Stimulated activated CD8-positive, alpha-beta memory T cell treated with anti-CD3 and anti-CD28 coated beads, Interleukin-7, amount 100 ng/mL, for 4 hours (primary cell): ENCODE data around the gene GRK6.

Experiments used
- DNase-seq, 2 donors: peaks; one replicate each; pipeline ENCODE4 v3.0.0-alpha.2; 2020; ENCODE audit warnings: low read depth in 2 of 2

Gene GRK6

DNA sequence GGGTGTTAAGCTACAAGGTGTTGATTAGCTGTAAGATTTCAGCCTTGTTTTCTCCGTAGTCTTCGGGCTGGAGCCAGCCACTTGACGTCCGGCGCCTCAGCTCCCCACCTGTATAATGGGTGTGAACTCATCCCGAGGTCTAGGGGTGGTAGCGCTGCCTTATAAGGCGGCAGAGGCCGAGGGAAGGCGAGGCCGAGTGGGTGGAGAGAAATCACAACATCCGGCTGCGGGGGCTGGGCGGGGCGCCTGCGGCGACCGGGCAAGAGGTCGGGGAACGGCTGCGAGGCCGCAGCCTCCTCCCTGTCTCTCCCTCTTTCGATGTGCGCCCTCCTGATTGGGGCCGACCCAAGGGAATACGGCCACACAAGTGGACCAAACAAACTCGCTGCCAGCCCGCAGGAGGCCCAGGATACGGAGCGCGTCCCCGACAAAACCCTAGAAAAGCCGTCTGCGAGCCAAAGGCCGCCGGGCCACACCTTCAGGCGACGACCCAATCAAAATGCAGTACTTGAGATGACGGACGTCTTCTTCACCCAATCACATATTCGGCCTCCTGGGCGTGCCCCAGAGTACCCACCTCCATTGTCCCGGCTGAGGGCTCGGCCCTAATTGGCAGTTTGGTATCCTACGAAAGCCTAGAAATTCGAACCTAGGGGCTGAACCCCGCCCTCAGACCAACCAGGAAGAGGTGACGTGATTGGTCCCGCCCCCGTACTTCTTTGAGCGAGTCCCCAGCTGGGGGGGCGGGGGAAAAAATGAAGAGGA, 493 bp upstream of the GRK6 start:
- peak; percentile 99 to 100 for DNase-seq

DNA sequence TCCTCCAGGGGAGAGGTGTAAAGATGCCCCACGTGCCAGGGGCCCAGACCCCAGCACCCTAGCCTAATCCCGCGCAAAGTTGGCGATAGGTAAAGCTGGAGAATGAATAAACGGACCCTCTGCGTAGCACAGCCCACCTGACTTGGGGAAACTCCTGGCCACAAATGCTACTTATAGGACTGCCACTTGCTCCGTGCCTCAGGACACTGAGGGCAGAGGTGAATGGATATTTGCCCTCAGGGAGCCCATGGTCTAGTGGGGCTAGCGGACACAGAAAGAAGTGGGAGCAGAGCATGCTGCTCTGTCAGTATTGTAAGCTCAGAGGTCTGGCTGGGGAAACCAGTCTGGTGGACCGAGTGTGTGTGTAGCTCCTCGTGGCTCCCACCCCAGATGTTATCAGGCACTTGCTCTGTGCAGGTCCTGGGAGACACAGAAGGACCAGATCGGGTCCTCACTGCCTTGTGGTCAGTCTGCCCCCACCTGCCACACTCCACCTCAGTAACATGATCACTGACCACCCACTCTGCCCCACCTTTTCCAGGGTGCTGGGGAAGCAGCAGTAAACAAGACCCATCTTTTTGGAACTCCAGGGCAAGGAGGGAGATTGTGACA, 841 bp downstream of the GRK6 start:
- DNase-seq = no peak

DNA sequence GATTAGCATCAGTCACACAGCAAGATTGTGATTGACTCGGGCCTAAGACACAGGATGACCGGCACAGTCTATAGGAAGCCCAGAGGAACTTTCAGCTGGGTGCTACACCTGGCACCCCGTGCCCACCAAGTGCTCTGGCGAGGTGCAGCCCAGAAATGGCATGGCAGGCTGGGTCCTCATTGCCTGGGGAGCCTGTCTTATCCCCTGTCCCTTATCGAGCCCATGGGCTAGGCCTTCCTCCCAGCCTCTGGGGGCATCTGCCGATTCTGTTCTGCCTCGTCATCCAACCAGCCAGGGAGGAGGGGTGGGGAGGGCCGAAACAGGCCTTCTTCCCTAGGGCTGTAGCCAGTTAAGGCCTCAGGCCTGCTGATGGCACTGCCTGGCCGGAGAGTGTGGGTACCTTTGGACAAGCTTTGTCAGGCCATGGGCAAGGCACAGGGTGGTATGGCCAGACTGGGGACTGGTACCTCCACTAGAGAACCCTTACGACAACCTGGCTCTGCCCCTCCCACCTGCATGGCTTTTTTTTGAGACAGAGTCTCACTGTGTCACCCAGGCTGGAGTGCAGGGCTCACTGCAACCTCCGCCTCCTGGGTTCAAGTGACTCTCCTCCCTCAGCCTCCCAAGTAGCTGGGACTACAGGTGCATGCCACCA, 1.6 kb downstream of the GRK6 start:
- DNase-seq = no peak

DNA sequence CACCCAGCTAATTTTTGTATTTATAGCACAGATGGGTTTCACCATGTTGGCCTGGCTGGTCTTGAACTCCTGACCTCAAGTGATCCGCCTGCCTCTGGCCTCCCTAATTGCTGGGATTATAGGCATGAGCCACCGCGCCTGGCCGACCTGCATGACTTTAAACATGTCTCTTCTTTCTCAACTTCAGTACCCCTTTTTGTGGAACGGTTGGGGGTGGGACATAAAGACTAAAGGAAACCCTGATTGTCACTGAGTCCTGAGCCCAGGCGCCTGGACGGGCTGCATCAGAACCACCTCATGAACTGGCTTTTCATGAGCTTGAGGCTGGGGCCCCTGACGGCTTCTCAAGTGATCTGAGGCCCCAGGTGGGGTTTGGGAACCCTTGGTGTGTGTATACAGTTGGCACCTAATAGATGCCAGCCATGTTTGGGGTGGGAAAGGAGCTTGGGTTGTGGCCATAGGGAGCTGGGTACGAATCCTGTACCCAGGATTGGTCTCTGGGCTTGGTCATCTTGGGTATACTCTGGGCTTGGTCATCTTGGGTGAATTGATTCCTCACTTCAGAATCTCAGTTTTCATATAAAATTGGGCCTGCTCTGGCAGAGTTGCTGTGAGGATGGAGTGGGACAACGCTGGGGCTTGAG, 2.2 kb downstream of the GRK6 start:
- DNase-seq = no peak

DNA sequence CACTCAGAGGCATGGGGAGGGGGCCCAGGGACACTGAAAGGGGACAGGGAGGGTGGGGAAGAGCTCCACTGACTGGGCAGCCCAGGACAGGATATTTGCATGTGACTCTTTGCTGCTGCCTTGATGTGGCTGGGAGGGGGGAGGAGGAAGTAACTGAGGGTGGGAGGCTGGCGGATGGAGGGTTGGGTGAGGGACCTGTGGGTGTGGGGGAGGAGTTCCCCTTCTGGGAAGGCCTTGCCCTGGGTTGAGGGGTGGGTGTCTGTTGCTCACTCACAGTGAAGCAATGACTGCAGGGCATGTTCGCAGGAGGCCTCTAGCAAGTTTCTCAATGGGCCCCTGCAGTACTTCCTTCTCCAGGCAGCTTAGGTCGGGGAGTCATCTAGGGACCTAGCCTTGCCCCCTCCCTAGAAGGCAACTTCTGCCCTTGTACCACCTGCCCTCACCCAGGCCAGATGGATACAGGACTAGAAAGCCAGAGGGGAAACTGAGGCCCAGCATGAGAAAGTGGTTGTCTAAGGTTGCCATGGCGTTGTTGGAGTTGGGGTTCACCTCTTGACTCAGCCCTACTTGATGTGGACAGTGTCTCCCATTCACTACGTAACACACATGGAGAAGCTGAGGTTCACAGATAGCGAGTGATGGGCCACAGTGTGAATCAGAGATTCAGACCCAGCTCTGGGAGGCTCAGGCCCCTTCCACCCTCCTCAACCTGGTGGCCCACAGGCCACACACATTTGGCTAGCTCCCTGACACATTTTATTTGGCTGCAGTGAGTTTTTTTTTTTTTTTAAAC, 3.0 kb downstream of the GRK6 start:
- peak; percentile 88 to 89 for DNase-seq

DNA sequence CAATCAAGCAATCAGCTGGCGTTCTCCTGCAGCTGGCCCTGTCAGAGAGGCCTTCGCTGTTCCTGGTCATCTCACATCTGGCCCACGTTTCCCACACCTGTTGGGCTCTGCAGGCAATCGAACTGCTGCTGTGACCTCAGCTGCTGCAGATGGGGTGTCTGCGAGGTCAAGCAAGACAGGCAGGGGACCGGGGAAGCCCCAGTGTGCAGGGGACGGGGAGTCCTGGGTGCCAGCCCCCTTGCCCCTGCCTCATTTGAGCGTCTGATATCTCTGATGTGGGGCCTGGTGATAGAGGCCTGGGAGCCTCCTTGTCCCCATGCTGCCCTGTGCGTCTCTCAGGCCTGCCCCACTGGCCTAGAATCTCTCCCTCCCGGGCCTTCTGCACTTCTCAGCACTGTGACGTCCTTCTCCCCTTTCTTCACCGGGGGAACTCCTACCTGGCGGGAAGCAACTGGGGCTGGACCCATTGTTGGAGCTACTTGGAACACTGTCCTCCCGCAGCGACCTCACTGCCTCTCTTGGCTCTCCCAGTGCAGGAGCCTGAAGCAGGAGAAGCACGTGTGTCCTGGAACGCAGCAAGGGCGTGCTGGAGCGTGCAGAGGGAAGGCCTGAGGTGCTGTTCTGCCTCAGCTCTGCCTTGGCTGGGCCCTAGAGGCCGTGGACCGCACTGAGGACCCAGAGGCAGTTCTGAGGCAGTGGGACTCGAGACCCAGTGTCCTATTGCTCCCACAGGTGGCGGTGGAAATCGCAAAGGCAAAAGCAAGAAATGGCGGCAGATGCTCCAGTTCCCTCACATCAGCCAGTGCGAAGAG, 3.9 kb downstream of the GRK6 start:
- no peak for DNase-seq

DNA sequence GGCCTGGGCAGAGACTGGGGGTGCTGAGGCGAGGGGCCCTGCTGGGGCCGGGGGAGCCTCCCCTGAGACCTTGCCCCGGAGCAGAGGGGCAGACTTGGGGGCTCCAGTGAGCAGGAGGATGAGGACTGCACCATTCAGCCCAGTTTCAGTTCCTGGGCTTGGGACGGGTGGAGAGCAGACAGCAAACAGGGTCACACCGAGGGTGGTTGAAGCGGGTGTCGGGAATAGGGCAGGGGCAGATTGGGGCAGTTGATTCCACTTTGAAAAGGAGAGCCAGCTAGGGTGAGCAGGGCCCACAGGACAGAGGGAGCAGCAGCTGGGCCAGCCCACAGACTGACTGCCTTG, 4.5 kb downstream of the GRK6 start:
- DNase-seq = no peak

DNA sequence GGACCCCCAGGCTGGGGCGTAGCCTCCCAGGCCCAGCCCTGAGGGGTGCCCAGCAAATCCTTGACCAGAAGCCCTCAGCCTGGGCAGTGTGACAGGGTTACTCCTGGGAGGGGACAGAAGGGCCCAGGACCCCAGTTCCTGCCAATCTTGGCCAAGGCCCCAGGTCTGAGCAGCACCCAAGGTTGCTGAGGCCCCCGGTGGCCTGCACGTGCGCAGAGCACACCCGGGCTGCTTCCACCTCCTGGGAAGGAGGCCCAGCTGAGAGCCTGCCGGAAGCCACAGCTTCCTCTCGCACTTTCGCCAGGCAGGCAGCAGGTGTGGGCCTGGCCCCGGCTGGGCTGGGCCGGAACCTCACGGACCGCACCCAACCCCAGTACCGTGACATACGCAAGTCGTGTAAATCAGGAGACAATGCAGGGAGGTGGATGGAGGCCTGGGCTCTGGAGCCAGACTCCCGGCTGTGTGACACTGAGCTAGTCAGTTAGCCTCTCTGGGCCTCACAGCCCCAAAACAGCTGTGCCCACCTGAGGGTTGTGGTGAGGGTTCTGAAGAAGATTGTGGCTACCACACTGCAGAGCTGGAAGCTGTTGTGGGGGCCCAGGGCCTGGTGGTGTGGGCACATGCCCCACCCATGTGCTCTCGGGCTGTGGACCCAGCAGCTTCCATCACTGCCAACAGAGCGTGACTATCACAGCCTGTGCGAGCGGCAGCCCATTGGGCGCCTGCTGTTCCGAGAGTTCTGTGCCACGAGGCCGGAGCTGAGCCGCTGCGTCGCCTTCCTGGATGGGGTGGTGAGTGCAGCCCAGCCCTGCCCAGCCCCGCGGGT, 5.1 kb downstream of the GRK6 start:
- DNase-seq = peak; percentile 42 to 55

DNA sequence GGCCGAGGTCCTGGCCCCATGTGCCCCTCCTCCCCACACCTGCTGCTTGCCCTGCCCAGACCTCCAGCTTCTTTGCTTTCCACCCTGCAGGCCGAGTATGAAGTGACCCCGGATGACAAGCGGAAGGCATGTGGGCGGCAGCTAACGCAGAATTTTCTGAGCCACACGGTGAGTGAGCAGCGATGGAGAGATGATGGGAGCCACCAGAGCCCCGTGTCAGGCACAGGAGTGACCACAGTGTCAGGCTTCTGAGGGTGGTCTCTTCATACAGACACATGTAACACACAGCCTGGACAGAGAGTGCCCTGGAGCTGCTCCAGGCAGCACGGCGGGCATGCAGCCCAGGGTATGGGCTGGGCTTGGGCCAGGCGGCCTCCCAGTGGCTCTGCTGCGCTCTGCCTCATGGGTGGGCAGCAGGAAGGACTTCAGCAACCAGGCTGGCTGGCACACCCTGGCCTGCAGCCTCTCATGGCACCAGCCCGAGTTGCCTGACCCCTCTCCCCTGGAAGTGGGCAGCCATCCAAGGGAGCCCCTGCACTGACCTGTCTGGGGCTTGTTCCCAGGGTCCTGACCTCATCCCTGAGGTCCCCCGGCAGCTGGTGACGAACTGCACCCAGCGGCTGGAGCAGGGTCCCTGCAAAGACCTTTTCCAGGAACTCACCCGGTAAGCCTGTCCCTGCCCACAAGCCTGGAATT, 5.8 kb downstream of the GRK6 start:
- no peak for DNase-seq

DNA sequence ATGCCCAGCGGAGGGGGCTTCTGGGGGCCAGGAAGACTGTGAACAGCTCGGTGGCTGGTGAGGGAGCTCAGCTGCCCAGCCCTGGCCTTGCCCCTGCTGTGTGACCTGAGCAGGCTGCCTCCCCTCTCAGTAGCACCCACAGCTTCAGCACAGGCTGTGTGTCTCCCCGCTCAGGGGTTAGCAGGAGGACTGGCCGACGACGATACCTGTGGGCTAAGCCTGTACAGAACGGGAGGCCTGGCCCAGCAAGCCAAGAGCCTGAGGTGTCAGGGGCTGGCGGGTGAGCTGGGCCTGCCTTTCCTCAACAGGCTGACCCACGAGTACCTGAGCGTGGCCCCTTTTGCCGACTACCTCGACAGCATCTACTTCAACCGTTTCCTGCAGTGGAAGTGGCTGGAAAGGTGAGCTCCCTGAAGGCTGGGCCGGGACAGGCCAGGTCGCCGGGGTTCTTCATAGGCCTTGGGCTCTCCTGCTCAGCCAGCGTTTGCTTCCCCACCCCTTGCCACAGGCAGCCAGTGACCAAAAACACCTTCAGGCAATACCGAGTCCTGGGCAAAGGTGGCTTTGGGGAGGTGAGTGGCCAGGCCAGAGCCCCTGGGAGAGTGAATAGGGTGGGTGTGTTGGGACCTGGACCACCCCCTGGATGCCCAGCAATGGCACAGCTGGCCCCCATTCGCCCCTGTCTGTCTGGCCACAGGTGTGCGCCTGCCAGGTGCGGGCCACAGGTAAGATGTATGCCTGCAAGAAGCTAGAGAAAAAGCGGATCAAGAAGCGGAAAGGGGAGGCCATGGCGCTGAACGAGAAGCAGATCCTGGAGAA, 6.6 kb downstream of the GRK6 start:
- no peak for DNase-seq

DNA sequence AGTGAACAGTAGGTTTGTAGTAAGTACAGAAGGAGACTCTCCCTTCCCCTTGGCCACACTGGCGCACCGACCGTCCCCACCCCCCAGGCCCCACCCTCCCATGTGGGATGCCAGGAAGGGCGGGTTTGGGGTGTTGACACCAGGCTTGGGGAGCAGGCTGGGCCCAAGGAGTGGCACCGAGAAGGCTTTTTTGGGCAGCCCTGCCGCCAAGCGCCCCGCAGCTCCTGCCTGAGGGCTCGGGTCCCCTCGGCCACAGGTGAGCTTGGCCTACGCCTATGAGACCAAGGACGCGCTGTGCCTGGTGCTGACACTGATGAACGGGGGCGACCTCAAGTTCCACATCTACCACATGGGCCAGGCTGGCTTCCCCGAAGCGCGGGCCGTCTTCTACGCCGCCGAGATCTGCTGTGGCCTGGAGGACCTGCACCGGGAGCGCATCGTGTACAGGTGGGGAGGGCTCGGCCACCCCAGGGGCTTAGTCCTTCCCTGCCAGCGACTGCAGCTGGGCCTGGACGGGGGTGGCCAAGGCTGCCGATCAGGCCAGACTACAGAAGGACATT, 7.3 kb downstream of the GRK6 start:
- DNase-seq = no peak

DNA sequence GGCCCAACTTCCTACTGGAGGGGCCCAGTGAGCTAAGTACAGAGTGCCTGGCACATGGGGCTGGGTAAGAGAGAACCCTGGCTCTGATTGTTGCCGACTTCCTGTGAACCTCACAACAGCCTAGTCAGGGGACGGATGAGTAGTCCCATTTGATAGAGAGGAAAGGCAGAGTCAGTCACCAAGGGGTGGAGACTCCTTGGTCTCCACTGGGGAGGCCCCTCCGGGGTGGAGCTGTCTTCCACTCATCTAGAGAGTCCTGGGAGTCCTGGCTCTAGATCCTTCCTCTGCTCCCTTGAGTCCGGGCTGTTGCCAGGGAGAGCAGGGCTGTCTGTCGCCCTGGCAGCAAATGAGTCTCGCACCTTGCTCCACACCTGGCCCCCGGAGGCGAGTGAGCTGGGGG, 8.0 kb downstream of the GRK6 start:
- peak in 1 of 2 donors; percentile 44 for DNase-seq

DNA sequence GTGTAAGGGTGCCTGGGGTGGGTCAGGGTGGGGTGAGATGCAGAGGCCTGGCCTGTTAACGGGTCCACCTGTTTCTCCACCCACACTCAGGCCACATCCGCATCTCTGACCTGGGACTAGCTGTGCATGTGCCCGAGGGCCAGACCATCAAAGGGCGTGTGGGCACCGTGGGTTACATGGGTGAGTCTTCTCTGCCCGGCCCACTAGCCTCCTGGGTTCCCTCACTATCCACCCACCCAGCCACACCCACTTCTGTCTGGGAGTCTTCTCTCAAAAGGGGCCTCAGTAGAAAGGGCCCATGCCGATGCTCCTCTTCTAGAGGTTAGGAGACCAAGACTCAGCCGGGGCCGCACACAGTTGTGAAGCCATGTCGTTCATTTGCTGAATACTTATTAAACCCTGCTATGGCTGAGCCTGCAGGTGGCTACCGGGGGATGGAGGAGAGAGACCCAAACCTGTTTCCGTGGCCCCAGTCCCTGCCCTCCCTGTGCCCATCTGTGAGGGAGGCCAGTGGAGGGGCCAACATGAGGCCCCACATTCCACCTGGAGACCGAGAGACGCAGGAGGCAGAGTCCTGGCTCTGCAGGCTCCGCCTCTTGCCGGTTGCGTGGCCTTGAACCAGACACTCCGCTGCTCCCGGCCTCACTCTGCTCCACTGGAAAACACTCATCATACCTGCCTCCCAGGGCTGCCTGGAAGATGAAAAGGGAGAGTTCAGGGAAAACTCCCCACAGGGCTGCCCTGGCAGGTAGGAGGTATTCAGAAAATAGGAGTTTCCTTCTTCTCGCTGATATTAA, 8.7 kb downstream of the GRK6 start:
- DNase-seq = no peak

DNA sequence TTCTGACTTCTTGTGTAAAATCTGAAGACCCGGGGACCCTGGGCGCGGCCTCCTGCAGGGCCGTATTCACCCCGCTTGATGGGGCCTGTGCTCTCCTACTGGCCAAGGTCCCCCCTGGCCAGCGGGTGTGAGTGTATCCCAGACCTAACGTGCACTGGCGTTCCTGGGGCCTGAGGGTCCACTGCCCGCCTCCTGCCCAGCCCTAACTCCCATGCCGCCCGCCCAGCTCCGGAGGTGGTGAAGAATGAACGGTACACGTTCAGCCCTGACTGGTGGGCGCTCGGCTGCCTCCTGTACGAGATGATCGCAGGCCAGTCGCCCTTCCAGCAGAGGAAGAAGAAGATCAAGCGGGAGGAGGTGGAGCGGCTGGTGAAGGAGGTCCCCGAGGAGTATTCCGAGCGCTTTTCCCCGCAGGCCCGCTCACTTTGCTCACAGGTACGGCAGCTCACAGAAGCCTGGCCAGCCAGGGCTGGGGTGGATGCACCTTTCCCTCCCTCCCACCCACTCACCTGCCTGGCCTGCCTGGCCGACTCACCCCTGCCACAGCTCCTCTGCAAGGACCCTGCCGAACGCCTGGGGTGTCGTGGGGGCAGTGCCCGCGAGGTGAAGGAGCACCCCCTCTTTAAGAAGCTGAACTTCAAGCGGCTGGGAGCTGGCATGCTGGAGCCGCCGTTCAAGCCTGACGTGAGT, 9.5 kb downstream of the GRK6 start:
- no peak for DNase-seq

DNA sequence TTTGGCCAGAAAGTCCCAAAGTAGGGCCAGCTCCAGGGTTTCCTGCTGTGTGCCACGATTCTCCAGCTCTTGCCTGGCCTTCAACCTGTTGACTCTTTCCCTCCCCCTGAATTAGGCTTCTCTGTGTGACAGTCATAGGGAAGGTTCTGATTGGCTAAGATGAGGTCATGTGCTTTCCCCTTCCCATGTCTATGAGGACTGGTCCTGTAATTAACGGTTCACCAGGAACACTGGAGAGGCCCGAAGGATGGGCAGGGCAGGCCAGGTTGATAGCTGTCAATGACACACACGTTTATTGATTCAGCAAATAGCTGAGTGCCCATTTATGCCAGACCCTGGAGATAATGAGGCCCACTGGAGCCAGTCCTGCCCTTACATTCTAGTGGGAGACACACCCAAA, 11.1 kb downstream of the GRK6 start:
- no peak for DNase-seq

DNA sequence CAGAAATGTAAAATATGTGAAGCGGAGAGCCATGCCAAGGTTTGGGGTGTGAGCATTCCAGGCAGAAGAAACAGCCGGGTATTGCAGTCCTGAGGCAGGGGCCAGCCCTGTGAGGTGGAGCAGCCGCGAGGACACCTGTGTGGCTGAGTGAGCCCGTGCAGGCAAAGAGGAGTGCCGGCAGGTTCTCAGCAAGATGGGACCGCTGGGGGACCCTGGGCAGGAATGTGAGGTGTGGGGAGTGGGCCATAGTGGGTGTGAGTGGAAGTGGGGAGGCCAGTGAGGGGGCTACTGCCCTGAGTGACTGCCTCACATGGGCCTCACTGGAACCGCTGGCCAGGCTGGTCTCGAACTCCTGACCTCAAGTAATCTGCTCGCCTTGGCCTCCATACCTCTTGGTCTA, 12.0 kb downstream of the GRK6 start:
- no peak for DNase-seq

DNA sequence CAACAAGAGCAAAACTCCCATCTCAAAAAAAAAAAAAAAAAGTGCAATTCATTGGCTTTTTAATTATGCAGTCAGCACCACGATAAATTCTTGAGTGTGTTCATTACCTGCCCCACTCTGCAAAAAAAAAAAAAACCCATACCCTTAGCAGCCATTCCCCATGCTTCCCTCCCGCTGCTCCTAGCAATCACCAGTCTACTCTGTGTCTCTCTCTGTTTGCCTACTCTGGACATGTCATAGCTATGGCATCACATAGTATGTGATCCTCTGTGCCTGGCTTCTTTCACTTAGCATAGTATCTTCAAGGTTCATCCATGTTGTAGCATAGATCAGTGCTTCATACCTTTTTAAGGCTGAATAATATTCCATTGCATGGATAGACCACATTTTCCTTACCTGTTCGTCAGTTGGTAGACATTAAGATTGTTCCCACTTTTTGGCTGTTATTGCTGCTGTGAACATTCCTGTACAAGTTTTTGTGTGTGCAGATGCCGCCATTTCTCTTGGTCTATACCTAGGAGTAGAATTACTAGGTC, 13.1 kb downstream of the GRK6 start:
- DNase-seq = no peak
